NCI-H146 treated with DMSO at 0.1 percent for 48 hours (cell line): ENCODE measurements around the gene MYO1B.

ENCODE experiments used
- DNase-seq: peaks from one replicate; lab custom pipeline; 2025; ENCODE audit not compliant: unreplicated experiment; lab: John Stamatoyannopoulos, UW

MYO1B gene

DNA sequence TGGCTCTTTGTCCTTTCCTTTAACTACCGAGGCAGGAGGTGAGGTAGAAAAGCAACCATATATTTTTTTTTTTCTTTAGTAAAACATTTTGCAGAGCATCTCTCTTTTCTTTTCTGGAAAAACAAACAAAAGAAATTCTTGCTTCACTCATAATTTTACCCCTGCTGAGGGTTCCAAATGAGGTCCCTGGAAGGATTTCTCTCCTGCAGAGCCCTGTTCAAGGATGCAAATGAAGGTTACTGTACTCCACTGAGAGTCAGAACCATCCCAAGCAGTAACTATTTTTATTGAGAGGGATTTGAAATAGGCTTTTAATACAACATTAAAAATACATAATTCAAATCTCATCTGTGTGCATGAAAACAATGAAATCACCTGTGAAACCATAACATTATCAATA, 19.5 kb upstream of the MYO1B start:
- DNase-seq = no peak

DNA sequence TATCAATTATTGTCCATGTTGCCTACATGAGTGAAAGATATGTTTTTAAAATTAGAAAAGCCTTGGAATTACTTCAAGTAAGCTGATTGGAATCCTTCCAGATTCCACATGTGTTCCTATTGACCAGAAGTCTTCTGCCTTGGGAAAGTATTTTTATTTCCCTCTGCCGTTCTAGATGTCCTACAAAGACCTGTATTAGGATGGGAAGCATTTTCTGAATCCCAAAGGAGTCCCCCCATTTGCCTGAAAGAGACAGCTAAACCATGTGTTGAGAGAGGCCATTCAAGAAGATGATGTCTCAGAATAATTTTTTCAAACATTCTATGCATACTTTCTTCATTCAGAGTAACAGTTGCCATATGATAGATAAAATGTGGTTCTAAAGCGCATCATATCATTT, 19.0 kb upstream of the MYO1B start:
- DNase-seq = no peak

DNA sequence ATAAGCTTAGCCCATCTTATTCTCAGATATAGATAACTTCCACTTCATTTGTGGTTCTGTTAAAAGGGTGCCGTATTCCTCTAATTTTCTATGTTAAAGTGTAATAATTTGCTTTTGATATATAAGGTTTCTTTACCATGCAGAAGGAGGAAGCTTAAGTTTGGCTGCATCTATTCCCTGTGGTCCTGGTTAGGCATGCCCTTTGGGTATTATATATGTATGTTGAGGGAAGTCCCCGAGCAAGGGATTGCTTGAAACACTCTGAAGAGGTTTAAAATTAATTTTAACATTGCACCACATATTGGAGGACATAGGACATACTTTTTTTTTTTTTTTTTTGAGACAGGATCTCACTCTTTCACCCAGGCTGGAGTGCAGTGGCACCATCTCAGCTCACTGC, 16.9 kb upstream of the MYO1B start:
- no peak for DNase-seq

DNA sequence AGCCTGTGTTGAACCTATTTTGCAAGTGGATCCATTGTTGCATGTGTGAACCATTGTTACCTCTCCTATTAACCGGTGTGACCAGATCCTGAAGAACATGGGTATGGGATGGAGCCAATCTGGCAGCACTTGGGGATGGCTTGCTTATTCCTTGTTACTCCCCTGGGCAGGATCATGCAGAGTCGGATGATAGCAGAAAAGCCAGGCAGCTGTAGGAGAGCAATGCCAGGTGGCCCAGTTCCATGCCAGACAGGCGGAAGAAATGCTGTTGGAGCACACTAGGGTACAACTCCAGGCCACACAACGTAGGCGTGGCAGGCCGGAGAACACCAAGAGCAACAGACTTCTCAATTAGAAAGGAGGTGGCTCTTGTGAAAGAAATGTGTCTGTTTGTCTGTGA, 16.3 kb upstream of the MYO1B start:
- no peak for DNase-seq

DNA sequence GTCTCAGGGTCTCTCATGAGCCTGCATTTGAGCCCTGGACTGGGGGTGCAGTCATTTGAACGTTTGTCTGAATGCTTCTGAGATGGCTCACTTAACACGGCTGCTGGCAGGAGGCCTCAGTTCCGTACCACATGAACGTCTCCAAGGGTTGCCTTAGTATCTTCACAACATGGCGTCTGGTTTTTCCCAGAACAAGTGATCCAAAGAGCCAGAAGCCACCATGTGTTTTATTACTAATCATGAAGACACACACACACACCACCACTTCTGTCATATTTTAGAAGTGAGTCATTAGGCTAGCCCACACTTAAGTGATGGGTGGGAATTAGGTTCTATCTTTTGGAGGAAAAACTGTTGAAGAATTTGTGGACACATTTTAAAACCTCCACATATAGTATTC, 15.0 kb upstream of the MYO1B start:
- no peak for DNase-seq

DNA sequence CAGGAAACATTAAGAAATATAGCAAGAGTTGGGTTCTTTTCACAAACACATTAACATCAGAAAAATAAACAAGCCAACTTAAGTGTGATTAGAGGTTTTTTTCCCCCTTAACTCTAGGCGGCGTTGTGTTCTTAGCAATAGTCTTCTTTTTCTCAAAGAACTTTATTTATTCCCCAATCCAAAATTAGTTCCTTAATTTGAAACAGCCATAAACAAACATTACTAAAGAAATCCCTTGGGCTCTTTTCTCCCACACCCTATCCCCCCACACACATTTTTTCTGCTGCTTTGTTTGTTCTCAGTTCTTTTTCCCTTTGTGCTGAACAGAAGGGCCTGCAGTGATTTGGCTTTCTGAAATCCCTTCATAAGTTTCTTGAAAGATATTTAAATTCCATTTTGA, 13.2 kb upstream of the MYO1B start:
- no peak for DNase-seq

DNA sequence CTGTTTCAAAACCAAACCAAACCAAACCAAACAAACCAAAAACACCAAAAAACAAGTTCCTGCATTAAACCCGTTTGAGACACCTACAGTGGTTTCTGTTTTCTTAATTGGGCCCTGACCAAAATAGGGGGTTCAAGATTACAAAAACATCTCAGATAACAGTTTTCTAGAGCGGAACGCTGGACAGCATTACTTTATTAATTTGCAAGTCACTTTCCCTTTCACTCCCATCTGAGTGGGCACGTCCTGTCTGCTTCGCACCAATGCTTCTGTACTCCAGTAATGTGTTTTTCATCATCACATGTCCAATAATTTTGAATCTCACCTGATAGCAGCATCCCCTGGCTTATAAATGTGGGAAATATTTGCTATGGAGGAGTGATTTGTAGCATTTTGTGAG, 11.7 kb upstream of the MYO1B start:
- DNase-seq = no peak

DNA sequence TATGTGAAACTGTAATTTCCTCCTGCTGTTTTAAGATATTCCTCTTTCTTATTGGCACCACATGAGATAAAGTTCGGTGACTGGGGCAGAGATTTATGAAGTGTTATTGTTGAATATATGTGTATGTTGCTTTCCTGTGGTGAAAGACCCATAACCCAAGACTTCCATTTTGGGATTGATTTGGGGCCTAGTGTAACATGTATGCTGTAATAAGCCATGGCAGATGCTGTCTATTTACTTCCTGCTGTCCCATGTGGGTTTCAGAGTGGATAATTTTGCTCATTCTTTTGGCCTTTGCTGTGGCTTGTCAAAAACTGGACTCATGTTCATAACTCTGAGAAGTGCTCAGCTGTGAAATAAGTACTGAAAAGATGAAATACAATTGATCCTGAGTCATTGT, 10.8 kb upstream of the MYO1B start:
- no peak for DNase-seq

DNA sequence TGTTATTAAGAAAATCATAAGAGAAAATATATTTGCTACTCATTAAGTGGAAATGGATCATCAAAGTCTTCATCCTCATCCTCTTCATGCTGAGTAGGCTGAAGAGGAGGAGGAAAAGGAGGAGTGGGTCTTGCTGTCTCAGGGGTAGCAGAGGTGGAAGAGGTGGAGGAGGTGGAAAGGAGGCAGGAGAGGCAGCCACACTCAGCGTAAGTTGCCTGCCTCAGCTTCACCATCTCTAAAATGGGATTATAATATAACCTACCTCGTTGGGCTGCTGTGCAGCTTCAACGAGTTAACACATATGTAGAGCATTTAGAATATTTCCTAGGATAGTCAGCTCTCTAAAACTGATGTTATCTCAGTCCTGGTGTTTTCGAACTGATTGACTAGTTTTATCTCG, 4.3 kb upstream of the MYO1B start:
- DNase-seq = no peak

DNA sequence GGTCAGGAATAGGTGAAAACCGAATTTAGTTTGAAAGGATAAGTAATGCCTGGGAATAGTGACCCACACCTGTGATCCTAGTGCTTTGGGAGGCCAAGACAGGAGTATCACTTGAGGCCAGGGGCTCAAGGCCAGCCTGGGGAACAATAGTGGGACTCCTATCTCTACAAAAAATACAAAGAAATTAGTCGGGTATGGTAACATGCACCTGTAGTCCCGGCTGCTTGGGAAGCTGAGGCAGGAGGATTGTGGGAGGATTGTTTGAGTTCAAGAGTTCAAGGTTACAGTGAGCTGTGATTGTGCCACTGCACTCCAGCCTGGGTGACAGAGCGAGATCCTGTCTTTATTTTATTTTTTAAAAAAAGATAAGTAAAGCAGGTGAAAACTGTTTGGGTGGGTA, 3.8 kb upstream of the MYO1B start:
- DNase-seq = no peak

DNA sequence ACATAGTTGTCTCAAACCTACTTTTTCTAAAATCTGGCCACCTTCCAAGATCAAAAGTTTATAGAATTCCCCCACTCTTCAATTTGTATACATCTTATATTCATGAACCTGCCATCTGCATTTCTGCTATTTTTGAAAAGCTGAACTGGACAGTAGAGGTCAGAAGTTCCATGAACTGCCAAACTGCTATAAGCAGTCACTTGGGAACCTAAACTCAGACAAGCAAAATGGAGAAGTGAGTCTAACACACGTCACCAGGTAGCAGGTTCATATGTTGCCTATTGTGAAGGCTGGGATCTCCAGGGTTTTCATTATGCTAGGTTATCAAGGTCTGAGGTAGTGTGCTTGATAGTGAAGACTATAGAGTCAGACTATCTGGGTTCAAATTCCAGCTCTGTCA, 2.0 kb upstream of the MYO1B start:
- DNase-seq = no peak

DNA sequence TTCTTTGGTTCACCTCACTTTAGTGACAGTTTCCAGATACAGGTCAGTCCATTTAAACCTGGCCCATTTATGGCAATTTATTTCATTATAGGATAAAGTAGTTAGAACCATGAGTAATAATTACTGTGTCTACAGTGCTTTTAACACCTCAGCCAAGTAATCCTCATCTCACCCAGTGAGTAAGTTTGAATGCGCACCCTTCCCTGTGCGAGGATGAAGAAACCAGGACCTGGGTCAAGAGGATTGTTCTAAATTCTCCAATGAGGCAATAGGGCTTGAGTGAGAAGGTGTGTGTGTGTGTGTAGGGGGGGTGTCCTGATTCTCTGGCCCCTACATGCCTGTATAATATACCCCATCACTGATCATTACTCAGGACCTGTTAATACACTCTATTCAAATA, 854 bp upstream of the MYO1B start:
- no peak for DNase-seq

DNA sequence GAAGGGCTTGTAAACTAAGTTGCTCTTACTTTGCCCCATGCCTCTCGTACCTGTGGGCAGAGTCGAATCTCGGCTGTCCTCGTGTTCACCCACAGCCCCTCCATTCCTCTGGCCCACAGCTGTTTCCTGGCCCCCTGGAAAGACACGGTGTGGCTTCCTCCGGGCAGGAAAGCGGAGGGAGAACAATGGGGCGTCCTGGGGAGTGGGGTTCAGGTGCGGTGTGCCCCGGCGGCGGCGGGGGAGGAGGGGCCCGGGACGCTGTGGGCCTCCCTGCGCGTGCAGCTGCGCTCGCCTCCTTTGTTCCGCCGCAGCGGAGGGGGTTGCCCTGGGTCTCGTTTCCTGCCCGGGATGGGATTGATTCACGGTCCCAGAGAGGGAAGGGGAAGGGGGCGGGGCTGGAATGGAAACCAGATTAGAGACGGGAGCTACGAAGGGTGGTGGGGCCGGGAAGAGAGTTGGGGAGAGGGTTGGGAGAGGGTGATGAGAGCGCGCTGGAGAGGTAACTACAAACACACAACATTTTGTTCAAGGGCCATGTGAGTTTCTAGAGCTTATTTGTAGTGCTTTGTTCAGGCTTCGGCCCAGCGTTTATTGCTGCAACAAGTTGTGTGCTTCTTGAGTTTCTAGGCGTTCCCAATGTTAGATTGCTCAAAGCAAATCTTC, 796 bp downstream of the MYO1B start:
- DNase-seq = peak; percentile 41

DNA sequence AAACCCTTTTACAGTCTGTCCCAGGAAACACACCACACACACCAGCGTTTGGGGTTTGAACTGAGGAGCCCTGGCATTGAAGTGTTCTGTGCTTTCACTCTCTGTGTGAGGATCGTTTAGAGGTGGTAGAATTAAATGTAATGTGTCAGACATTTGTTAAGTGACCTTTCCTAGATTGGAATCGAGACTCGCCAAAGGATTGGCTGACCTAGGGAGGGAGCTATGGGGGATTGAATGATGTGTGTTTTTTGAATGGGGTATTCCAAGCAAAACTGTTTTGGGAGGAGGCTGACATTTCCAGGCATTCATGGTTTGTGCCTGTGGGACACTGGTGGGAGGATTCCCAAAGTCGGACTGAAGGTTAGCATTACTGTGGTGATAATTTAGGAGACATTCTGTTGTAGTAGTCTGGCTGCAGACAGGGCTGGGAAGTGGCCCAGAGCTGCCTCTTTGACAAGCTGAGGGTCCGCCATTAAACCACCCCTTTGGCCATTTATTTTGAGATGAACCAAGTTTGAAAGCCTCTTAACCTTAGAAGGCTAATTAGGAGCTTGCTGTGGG, 1.7 kb downstream of the MYO1B start:
- DNase-seq = no peak

DNA sequence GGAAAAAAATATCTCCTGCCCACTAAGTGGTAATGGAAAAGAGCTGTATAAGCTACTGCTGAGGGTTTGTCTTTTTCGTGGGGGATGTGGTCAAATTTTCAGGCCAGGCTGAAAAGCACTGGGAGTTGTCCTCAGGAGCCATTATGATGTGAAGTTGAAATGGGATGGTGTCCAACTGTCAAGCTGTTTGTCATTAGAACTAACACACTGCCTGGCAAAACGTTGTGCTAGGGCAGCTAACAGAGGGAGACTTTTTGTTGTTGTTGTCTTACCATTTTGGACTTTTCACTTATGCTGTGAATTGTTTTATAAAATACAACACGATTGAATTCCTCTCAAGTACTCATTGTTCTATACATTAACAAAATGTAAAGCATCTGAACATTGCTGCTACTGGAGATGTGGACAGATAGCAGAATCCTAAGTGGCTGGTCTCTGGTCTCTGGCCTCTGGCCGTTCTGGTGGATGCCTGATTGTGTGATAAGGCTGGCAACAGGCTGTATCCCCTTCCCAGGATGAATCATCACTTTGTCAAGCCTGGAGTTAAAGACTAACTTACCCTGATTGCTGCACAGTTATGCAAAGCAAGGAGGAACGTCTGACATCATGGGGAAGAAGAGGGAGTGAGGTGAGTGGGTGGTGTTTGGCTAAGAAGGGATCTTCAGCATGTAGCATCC, 2.3 kb downstream of the MYO1B start:
- no peak for DNase-seq

DNA sequence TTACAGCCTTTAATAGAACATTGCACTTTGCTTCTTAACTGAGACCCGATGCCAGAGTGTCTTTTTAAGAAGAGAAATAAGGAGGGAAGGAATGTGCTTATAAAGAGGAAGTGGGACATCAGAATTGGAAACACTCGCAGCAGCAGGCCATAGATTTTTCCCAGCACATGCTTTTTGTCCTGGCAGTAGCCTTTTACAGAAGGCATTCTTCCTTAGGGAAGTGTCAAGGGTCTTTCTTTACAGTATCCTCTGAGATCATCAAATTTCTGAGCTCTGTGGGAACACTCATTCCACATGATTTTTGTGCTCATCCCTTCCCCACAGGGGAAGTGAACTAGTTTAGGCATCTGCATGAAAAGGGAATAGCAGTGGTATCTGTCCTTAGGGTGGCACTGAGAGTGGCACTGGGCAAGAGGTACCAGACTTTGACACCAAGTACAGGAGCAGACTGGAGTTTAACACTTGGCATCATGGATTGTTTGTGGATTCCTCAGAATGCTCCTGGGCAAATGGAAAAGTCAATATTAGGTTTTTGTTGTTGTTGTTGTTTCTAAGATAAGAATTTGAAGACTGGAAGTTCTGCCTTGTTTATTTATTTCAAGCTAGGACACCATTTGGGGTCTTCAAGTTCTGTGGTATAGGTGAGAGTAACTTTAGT, 4.1 kb downstream of the MYO1B start:
- no peak for DNase-seq

DNA sequence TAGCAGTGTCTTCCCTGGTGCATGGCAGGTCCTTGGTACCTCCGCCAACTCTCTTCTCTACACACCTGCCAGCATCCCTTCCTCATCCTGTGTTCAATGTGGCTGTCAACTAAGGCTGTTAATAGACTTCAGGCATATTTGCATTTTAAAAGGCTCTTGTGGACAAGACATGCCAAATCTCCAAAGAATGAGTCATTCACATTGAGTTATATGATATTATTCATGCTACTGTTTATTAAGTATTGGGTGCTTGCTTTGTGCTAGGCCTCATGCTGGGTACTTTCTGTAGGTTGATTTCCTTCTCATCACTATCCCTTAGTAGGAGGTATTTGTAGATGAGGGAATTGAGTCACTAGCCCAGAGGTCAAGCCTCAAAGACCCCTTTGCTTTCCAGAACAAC, 5.2 kb downstream of the MYO1B start:
- DNase-seq = no peak

DNA sequence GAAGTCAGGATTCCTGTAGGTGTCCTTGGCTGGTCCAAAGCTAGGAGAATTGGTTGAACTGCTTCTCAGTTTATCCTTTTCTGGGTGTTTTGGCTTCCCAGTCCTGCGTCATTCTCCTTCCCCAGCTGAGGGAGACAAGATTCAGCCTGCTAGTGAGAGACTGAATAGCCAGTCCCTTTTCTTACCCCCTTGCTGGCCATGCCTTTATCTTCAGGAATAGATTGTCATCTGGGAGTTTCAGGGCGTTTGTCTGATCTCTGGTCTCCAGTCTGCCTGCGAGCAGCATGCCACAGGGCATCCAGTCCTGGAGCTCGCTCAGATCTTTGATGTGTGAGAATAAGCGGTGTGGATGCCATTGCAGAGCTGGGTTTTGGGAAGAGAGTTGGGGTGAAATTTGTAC, 5.8 kb downstream of the MYO1B start:
- DNase-seq = no peak

DNA sequence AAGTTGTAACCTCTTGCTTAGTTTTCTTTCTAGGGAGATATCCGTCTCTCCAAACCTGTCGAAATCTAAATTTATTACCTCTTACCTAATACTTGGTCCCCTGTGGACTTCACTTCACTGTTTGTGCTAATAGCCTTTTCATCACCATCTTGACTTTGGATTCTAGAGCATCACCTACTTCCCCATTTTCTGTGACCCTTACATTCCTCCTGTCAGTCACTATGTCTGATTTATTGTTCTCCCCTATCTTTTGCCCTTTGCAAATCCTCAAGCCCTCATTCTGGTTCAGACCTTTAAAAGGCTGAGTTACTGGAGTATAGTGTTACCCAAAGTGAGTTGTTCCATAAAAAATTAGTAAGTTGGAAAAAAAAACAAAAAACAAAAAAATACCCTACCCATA, 7.5 kb downstream of the MYO1B start:
- DNase-seq = no peak

DNA sequence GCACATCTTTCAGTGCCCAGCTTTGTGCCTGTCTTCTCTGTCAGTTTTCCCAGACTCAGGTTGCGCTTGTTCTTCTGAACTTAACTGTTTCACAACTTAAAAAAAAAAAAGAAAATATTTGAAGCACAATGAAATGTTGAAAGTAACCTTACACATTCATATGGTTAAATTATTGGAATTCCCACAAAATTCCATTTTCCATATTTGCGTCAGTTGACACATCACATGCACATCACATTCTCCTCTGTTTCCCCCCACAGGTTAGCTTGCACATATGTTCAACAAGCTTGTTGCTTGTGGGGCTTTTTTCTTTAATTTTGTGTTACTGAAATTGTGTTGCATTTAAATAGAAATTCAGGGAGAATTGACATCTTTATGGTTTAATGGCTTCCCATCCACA, 8.3 kb downstream of the MYO1B start:
- DNase-seq = no peak

DNA sequence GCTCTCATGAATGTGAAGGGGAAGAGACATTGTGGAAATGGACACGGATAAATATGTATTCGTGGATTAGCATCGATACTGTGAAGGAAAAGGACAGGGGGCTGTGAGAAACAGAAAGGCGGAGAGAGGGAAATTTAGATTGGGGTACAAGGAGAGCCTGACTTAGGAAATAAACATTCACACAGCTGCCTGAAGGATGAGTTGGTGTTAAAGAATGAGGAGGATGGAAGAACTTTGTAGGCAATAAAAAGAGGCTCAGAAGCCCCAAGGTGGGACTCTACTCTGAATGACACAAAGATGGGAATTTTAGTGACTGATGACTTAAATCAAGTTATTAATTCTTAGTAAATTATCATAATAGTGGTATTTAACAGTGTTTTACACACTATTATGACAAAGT, 10.1 kb downstream of the MYO1B start:
- DNase-seq = no peak

DNA sequence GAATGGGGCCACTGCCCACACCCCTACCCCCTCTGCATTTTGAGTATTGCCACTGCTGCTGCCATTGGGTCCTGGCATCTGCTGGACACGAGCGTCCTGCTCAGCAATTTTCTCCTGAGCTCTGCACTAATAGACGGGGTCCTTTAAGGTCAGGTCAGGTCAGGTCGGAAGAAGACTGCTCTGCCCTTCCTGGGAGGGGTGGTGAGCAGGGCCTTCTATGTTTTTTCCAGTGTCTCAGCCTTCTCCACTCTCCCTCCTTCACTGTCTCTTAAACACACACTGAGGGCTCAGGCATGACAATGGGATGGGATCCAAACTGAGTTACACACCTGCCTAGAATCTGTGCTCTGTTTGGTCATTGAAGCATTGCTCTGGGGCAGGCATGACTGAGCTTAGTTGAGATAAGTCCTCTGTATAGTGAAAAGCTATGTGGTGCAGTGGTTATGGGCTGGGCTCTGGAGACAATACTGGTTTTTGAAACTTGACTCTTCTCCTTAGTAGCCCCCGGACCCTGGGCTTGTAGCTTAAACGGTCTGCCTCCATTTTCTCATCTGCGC, 10.6 kb downstream of the MYO1B start:
- DNase-seq = no peak
